ENCODE results near the gene HOMER1. TPM values are rescaled to one million over a fixed set of nuclear protein-coding genes. Genes with fewer than 3 reads are reported as not detected.

HOMER1 gene
- total and polyA plus RNA-seq, 9 of the 15 experiments (the other 6 are each of a cell fraction or from before 2014, with no cell fraction given) = 6.3 to 39.9 (median 9.9) TPM

- TF ChIP-seq MAFG (tag; conservative IDR thresholded peaks at IDR 0.05) = peak; percentile 88
- TF ChIP-seq SMARCA4 (IDR thresholded peaks at IDR 0.05) = peak; percentile 76
- no peak for TF ChIP-seq CHAMP1 (IDR thresholded peaks at IDR 0.05)
- TF ChIP-seq ZNF184 (CRISPR knock-in tag; IDR thresholded peaks at IDR 0.05) = no peak
- TF ChIP-seq NBN (IDR thresholded peaks at IDR 0.05; ENCODE audit: low read depth) = 0 out of 2 replicates have a peak, but pooled peaks have one; percentile 59
- TF ChIP-seq NFIX (CRISPR knock-in tag; IDR thresholded peaks at IDR 0.05; ENCODE audit: low read depth) = no peak
- TF ChIP-seq MYC (IDR thresholded peaks at IDR 0.05; ENCODE audit: low read depth, low read length) = peak; percentile 77
- TF ChIP-seq MYC (CRISPR knock-in tag; IDR thresholded peaks at IDR 0.05; ENCODE audit: borderline replicate concordance, low read depth) = no peak
- peak; percentile 92 for TF ChIP-seq FOSL1 (tag; conservative IDR thresholded peaks at IDR 0.05)
- no peak for TF ChIP-seq SMARCC2 (IDR thresholded peaks at IDR 0.05; ENCODE audit: low read depth)
- peak; percentile 50; the same call in 1 of the 2 replicates for TF ChIP-seq ATF7 (IDR thresholded peaks at IDR 0.05)
- no peak for TF ChIP-seq ZNF77 (CRISPR knock-in tag; IDR thresholded peaks at IDR 0.05)
- TF ChIP-seq CBFA2T2 (conservative IDR thresholded peaks at IDR 0.05) = peak; percentile 38; the same call in 1 of the 2 replicates
- TF ChIP-seq NCOR1 (IDR thresholded peaks at IDR 0.05) = peak; percentile 15; the same call in 1 of the 2 replicates
- TF ChIP-seq BACH1 (tag; IDR thresholded peaks at IDR 0.05) = peak; percentile 84
Observed at GRCh38 chr5:79346420-79346824, 167.5 kb downstream of the HOMER1 start (continued).
